SW480 (cell line): ENCODE measurements around the gene KDELR3.

Experiments
- DNase-seq: peaks from one replicate; pipeline ENCODE4 v3.0.0-alpha.2; 2016; ENCODE audit warnings: low spot score

The KDELR3 gene

GRCh38 chr22:38482662-38483308 is 14.9 kb downstream of the KDELR3 start:
- DNase-seq: no peak

- no peak for DNase-seq
Observed at GRCh38 chr22:38484244-38484643, 16.3 kb downstream of the KDELR3 start.

- no peak for DNase-seq
Observed at GRCh38 chr22:38485783-38486182, 17.9 kb downstream of the KDELR3 start.

GRCh38 chr22:38487946-38488345 is 20.1 kb downstream of the KDELR3 start:
- DNase-seq: no peak

GRCh38 chr22:38489142-38489541 is 21.2 kb downstream of the KDELR3 start:
- no peak for DNase-seq

GRCh38 chr22:38489561-38490145 is 21.8 kb downstream of the KDELR3 start:
- DNase-seq: no peak

- DNase-seq: no peak
Observed at GRCh38 chr22:38490475-38490874, 22.6 kb downstream of the KDELR3 start.

- no peak for DNase-seq
Observed at GRCh38 chr22:38490915-38491314, 23.0 kb downstream of the KDELR3 start.

GRCh38 chr22:38491707-38492348 is 23.9 kb downstream of the KDELR3 start:
- no peak for DNase-seq

- DNase-seq: no peak
Observed at GRCh38 chr22:38494498-38494897, 26.6 kb downstream of the KDELR3 start.

GRCh38 chr22:38494939-38495338 is 27.0 kb downstream of the KDELR3 start:
- DNase-seq: no peak

- DNase-seq: no peak
Observed at GRCh38 chr22:38497869-38498268, 30.0 kb downstream of the KDELR3 start.

- no peak for DNase-seq
Observed at GRCh38 chr22:38501797-38502672, 34.1 kb downstream of the KDELR3 start.

- no peak for DNase-seq
Observed at GRCh38 chr22:38503021-38503420, 35.1 kb downstream of the KDELR3 start.

- DNase-seq: peak; percentile 33
Observed at GRCh38 chr22:38504731-38505540, 37.0 kb downstream of the KDELR3 start.

GRCh38 chr22:38505541-38506117 is 37.7 kb downstream of the KDELR3 start:
- no peak for DNase-seq

GRCh38 chr22:38506118-38506962 is 38.4 kb downstream of the KDELR3 start, which contains the start of gene DDX17:
DDX17 (minus strand) TSS chr22:38506311.
- peak; percentile 87 for DNase-seq

- DNase-seq: no peak
Observed at GRCh38 chr22:38510416-38510970, 42.6 kb downstream of the KDELR3 start.

GRCh38 chr22:38513063-38513462 is 45.2 kb downstream of the KDELR3 start:
- DNase-seq: no peak

GRCh38 chr22:38518620-38519019 is 50.7 kb downstream of the KDELR3 start:
- no peak for DNase-seq
